Fibroblast of lung (primary cell): Measurements from ENCODE around the gene CCDC182.

Experiments used
- CTCF ChIP-seq, 2 donors: IDR thresholded peaks in 1 of 2; conservative IDR thresholded peaks in 1 of 2; 1 replicate in 1 of 2; 2 replicates in 1 of 2; pipeline ENCODE4 v1.5.1; 2011 to 2012; ENCODE audit warnings: low read length in 2 of 2, control low read depth in 1 of 2, inconsistent platforms in 1 of 2, low read depth in 1 of 2, mild to moderate bottlenecking in 1 of 2
- EZH2 ChIP-seq: IDR thresholded peaks from 2 replicates; pipeline ENCODE4 v1.5.1; 2012; ENCODE audit warnings: low read length, control low read depth, mild to moderate bottlenecking; ENCODE audit errors: missing control alignments

GRCh38 chr17:57727630-57728175, 17.4 kb downstream of the CCDC182 start:
- no peak for TF ChIP-seq CTCF (conservative IDR thresholded peaks at IDR 0.05 in 1 of 2, IDR thresholded peaks at IDR 0.05 in 1 of 2; ENCODE audit: low read depth in 1 of 2, low read length in 2 of 2)
- no peak for TF ChIP-seq EZH2
